Measurements from ENCODE around the gene STARD13.
"Not testable (repeated sequence)": the region's sequence is repeated elsewhere in the genome, so short reads cannot be mapped to it uniquely, and the experiment has no call there.

Gene STARD13

DNA sequence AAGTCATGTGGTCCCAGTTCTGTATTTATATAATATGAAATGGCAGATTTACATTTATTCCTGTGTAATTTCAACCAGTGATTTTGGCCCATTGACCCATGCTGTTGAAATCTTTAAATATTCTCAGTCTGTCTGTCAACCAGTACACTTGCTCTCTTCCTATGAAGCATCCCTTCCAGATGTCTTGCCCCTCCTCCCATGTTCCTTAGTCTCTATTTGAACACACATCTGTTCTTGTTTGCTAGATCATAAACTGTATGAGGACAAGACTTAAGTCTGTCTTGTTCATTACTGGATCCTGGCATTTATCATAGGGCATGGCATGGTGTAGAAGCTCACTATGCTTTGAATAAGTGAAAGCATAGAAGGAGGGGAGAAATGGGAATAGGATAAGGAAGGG, 34.9 kb downstream of the STARD13 start:
- no peaks in the 10 kb centered on the region for H3K36me3 ChIP-seq (ENCODE audit: control insufficient read depth, insufficient read depth, low read length)
- H3K4me1 ChIP-seq (ENCODE audit: control insufficient read depth, insufficient read depth, low read length) = peaks cover 4% of the 10 kb centered on the region; the same call in 1 of the 2 replicates
- H3K9ac ChIP-seq (ENCODE audit: low read depth, low read length) = no peak overlapping the region
- H3K4me3 ChIP-seq (ENCODE audit: low read depth, low read length) = no peak overlapping the region
- H3K27me3 ChIP-seq (ENCODE audit: control insufficient read depth, insufficient read depth, low read length) = no peaks in the 10 kb centered on the region
- no peak overlapping the region for H3K27ac ChIP-seq (ENCODE audit: low read depth, low read length)
- no peaks in the 10 kb centered on the region for H3K9me3 ChIP-seq (ENCODE audit: control insufficient read depth, insufficient read depth, low read length)

DNA sequence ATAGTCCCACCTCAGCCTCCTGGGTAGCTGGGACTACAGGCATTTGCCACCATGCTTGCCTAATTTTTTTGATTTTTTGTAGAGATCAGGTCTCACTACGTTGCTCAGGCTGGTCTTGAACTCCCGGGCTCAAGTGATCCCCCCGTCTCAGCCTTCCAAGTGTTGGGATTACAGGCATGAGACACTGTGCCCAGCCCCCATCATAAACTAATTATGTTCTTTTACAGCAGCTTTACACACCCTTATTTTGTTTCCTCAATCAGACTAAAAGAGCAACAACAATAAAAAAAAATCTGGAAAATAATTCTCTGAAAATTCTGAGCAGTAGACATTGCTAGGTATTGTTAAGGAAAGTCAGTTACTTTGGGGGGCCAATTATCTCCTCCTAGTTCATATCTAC, 35.7 kb downstream of the STARD13 start:
- H3K9ac ChIP-seq (ENCODE audit: low read depth, low read length) = no peak overlapping the region
- no peak overlapping the region for H3K27ac ChIP-seq (ENCODE audit: low read depth, low read length)
- no peak overlapping the region for H3K4me3 ChIP-seq (ENCODE audit: low read depth, low read length)
- no peaks in the 10 kb centered on the region for H3K36me3 ChIP-seq (ENCODE audit: control insufficient read depth, insufficient read depth, low read length)
- no peaks in the 10 kb centered on the region for H3K9me3 ChIP-seq (ENCODE audit: control insufficient read depth, insufficient read depth, low read length)
- no peaks in the 10 kb centered on the region for H3K27me3 ChIP-seq (ENCODE audit: control insufficient read depth, insufficient read depth, low read length)
- H3K4me1 ChIP-seq (ENCODE audit: control insufficient read depth, insufficient read depth, low read length) = peaks cover 4% of the 10 kb centered on the region; the same call in 1 of the 2 replicates

DNA sequence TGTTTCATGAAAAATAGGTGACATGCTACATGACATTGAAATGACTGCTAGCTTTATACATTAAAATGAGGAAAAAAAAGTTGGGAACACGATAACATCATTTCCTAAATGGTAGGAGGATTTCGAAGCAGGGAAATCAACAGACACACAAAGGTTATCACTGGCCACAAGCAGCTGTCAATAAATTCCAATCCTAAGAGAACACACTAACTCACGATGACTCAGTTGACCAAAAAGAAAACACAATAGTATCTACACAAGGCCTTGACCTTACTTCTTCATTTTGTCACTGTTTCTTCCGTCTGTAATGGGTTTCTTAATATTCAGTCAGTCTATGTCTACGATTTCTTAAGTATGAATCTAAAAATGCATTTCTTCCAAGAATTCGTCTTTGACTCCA, 36.5 kb downstream of the STARD13 start:
- no peak overlapping the region for H3K4me3 ChIP-seq (ENCODE audit: low read depth, low read length)
- H3K27ac ChIP-seq (ENCODE audit: low read depth, low read length) = no peak overlapping the region
- H3K9me3 ChIP-seq (ENCODE audit: control insufficient read depth, insufficient read depth, low read length) = no peaks in the 10 kb centered on the region
- no peaks in the 10 kb centered on the region for H3K27me3 ChIP-seq (ENCODE audit: control insufficient read depth, insufficient read depth, low read length)
- no peak overlapping the region for H3K9ac ChIP-seq (ENCODE audit: low read depth, low read length)
- peaks cover 4% of the 10 kb centered on the region; the same call in 1 of the 2 replicates for H3K4me1 ChIP-seq (ENCODE audit: control insufficient read depth, insufficient read depth, low read length)
- no peaks in the 10 kb centered on the region for H3K36me3 ChIP-seq (ENCODE audit: control insufficient read depth, insufficient read depth, low read length)

DNA sequence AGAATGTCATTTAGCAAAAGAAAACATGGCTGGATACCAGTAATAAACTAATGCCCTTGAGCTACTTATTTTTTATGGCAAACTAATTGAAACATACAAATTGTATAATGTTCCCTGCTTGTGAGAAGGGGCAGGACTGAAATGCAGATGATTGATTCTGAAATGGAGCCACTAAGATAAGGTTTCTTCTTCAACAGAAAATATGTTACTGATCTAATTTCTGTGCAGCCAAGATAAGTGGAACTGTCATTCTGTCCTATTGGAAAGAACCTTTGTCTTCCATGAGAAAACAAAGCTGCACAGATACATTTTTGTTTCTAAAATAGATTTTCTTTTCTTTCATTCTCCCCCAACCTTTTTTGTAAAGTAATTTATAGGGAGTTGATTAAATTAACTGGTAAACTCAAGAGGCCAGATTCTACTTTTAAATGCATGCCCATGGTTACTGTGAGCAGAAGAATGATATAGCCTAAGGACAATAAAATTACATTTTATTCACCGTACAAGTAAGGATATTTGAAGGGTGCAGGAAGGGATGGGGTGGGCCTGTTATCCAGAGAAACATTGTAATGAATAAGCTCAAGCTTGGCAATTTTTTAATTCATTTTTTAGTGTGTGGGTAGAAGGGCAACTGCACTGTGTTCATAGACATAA, 39.9 kb downstream of the STARD13 start:
- Histone ChIP-seq H3K9ac (ENCODE audit: low read depth, low read length) (no peak overlapping the region), H3K9me3 (ENCODE audit: control insufficient read depth, insufficient read depth, low read length) (no peaks in the 10 kb centered on the region), H3K4me1 (ENCODE audit: control insufficient read depth, insufficient read depth, low read length) (peaks cover under 1% of the 10 kb centered on the region; the same call in 1 of the 2 replicates), H3K4me3 (ENCODE audit: low read depth, low read length) (no peak overlapping the region), H3K27ac (ENCODE audit: low read depth, low read length) (no peak overlapping the region), H3K36me3 (ENCODE audit: control insufficient read depth, insufficient read depth, low read length) (no peaks in the 10 kb centered on the region), H3K27me3 (ENCODE audit: control insufficient read depth, insufficient read depth, low read length) (no peaks in the 10 kb centered on the region)

DNA sequence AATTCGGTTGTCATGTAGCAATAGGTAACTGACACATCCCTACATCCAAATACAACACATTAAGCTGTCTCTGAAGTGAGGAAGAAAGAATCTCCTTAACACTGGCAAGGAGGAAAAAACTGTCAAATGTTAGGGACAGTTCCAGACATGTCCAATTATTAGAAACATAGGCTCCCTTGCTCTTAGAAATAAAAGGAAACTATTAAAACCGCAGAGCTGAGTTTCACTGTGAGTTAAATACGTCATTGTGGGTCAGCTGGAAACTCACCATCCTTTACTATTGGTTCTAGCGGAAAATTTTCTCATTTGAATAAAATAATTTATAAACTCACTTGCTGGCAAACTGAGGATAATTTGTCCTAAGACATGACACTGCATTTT, 40.7 kb downstream of the STARD13 start:
- Histone ChIP-seq H3K9me3 (ENCODE audit: control insufficient read depth, insufficient read depth, low read length) (peaks cover 6% of the 10 kb centered on the region), H3K4me1 (ENCODE audit: control insufficient read depth, insufficient read depth, low read length) (no peaks in the 10 kb centered on the region), H3K27me3 (ENCODE audit: control insufficient read depth, insufficient read depth, low read length) (no peaks in the 10 kb centered on the region), H3K27ac (ENCODE audit: low read depth, low read length) (no peak overlapping the region), H3K4me3 (ENCODE audit: low read depth, low read length) (no peak overlapping the region), H3K9ac (ENCODE audit: low read depth, low read length) (no peak overlapping the region), H3K36me3 (ENCODE audit: control insufficient read depth, insufficient read depth, low read length) (no peaks in the 10 kb centered on the region)

DNA sequence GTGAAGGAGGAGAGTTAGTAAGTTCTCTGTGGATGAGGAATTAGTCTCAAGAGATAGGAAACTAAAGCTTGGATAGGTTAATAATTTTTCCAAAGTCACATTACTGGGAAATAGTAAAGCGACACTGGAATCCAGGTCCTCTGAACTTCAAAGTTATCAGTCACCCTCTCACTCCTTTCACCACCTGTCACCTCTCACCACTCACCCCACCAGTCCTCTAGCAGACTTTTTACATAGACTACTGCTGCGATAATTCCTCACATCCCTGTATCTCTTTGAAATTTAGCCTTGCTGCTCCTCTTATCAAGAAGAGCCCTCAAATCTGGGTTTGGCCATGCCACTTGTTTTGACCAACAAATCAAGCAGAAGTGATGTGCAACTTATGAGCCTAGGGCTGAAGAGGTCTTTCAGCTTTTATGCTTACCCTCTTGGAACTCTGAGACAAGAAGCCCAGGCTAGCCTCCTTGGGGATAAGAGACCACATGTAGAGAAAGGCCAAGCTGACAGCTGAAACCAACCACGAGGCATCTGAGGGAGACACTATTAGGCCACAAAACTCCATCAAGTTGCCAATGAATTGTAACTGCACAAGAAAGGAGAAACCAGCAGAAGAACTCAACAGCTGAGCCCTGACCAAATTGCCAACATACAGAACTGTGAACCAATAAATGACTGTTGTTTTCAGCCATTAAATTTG, 41.2 kb downstream of the STARD13 start:
- H3K4me1 ChIP-seq (ENCODE audit: control insufficient read depth, insufficient read depth, low read length) = no peaks in the 10 kb centered on the region
- H3K27ac ChIP-seq (ENCODE audit: low read depth, low read length) = no peak overlapping the region
- no peaks in the 10 kb centered on the region for H3K36me3 ChIP-seq (ENCODE audit: control insufficient read depth, insufficient read depth, low read length)
- no peak overlapping the region for H3K4me3 ChIP-seq (ENCODE audit: low read depth, low read length)
- no peaks in the 10 kb centered on the region for H3K27me3 ChIP-seq (ENCODE audit: control insufficient read depth, insufficient read depth, low read length)
- no peak overlapping the region for H3K9ac ChIP-seq (ENCODE audit: low read depth, low read length)
- peaks cover 8% of the 10 kb centered on the region for H3K9me3 ChIP-seq (ENCODE audit: control insufficient read depth, insufficient read depth, low read length)

DNA sequence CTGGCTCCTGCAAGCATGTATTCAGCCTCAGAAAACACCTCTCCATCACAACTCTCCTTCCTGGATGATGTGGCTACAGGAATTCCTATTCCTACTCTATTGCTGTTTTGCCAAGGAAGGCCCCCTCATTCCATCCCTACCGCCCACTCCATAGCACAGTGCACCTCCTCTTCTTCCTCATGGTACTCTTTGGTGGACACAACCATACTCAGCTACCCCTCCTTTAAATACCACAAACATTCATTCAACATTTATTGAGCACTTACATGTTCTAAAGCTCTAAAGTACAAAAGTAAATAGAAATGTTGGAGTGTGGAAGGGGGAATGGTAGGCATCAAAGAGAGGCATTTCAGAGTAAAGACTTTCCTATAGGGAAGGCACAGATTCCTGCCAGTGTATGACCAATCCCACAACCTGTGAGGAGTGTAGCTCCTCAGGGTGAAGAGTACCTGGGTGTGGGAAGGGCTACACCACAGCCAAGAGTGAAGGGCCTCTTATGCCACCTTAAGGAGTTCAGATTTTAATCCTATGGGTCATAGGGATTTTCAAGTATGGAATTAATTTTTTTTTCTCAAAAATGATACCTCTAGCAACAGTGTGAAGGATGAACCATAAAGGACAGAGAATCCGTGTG, 42.5 kb downstream of the STARD13 start:
- H3K27ac ChIP-seq (ENCODE audit: low read depth, low read length) = no peak overlapping the region
- H3K9ac ChIP-seq (ENCODE audit: low read depth, low read length) = no peak overlapping the region
- no peak overlapping the region for H3K4me3 ChIP-seq (ENCODE audit: low read depth, low read length)
- H3K27me3 ChIP-seq (ENCODE audit: control insufficient read depth, insufficient read depth, low read length) = no peaks in the 10 kb centered on the region
- H3K9me3 ChIP-seq (ENCODE audit: control insufficient read depth, insufficient read depth, low read length) = peaks cover 8% of the 10 kb centered on the region
- H3K4me1 ChIP-seq (ENCODE audit: control insufficient read depth, insufficient read depth, low read length) = no peaks in the 10 kb centered on the region
- H3K36me3 ChIP-seq (ENCODE audit: control insufficient read depth, insufficient read depth, low read length) = no peaks in the 10 kb centered on the region

DNA sequence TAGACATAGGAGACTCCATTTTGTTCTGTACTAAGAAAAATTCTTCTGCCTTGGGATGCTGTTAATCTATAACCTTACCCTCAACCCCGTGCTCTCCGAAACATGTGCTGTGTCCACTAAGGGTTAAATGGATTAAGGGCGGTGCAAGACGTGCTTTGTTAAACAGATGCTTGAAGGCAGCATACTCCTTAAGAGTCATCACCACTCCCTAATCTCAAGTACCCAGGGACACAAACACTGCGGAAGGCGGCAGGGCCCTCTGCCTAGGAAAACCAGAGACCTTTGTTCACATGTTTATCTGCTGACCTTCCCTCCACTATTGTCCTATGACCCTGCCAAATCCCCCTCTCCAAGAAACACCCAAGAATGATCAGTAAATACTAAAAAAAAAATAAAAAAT, 43.2 kb downstream of the STARD13 start:
- H3K4me1 ChIP-seq (ENCODE audit: control insufficient read depth, insufficient read depth, low read length); H3K9me3 ChIP-seq (ENCODE audit: control insufficient read depth, insufficient read depth, low read length); H3K27me3 ChIP-seq (ENCODE audit: control insufficient read depth, insufficient read depth, low read length); H3K27ac ChIP-seq (ENCODE audit: low read depth, low read length); H3K9ac ChIP-seq (ENCODE audit: low read depth, low read length); H3K36me3 ChIP-seq (ENCODE audit: control insufficient read depth, insufficient read depth, low read length); H3K4me3 ChIP-seq (ENCODE audit: low read depth, low read length): not testable (repeated sequence)

DNA sequence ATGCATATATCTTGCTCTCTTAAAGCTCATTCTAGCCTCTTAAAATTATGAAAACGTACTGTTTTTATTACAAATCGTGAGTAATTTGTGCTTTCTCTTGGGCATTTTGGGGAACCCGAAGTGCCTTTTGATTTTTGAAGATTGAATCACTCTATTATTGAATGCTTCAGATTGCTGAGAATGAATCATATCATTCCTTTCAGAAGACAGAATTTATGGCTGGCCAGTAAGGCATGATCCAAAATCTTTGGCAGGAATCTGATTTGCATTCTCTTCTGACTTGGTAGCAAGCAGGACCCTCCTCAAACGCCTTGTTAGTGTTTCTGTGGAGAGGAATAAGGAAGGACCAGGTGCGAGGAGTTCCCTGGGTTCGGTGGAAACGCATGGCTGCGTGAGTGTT, 49.5 kb downstream of the STARD13 start:
- Histone ChIP-seq H3K9me3 (ENCODE audit: control insufficient read depth, insufficient read depth, low read length) (peaks cover 8% of the 10 kb centered on the region), H3K4me3 (ENCODE audit: low read depth, low read length) (no peak overlapping the region), H3K4me1 (ENCODE audit: control insufficient read depth, insufficient read depth, low read length) (no peaks in the 10 kb centered on the region), H3K36me3 (ENCODE audit: control insufficient read depth, insufficient read depth, low read length) (no peaks in the 10 kb centered on the region), H3K27me3 (ENCODE audit: control insufficient read depth, insufficient read depth, low read length) (no peaks in the 10 kb centered on the region), H3K9ac (ENCODE audit: low read depth, low read length) (no peak overlapping the region), H3K27ac (ENCODE audit: low read depth, low read length) (no peak overlapping the region)

DNA sequence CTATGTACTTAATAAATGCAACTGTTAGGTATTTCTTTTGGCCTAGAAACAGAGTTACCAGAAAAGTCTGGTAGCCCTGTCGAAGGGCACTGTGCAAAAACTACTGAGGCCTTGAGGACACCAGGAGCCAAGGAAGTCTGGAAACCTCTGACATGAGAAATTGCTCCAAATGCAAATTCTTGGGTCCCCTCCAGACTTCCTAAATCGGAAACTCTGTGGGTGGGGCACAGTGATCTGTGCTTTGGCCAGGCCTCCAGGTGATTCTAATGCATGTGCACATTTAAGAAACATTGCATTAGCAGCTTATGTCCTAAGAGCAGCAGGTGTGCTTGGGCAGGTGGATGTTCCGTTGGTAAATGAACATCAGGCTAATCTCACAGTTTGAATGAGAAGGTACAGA, 50.0 kb downstream of the STARD13 start:
- Histone ChIP-seq H3K27ac (ENCODE audit: low read depth, low read length) (no peak overlapping the region), H3K4me3 (ENCODE audit: low read depth, low read length) (no peak overlapping the region), H3K36me3 (ENCODE audit: control insufficient read depth, insufficient read depth, low read length) (no peaks in the 10 kb centered on the region), H3K9me3 (ENCODE audit: control insufficient read depth, insufficient read depth, low read length) (peaks cover 8% of the 10 kb centered on the region), H3K27me3 (ENCODE audit: control insufficient read depth, insufficient read depth, low read length) (no peaks in the 10 kb centered on the region), H3K4me1 (ENCODE audit: control insufficient read depth, insufficient read depth, low read length) (no peaks in the 10 kb centered on the region), H3K9ac (ENCODE audit: low read depth, low read length) (no peak overlapping the region)

DNA sequence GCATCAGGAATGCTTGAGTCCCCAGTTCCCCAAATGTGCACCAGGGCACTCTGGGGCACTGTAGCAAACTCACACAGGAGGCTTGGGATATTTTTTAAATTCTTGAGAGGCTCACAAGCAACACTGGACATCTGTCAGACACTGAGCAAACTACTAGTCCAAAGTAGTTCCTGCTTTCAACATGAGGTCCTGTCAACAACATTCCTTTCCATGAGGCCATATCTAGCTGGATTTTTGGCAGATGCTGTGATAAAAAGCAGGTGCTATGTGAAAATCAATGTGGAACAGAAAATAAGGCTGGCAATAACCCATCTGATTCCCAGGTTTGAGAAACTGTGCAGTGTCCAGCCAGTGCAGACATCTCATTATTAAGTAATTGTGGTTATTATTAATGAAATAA, 50.5 kb downstream of the STARD13 start:
- no peak overlapping the region for H3K27ac ChIP-seq (ENCODE audit: low read depth, low read length)

More for the DNA sequence above, 50.5 kb downstream of the STARD13 start:
- Histone ChIP-seq H3K9me3 (ENCODE audit: control insufficient read depth, insufficient read depth, low read length) (peaks cover 4% of the 10 kb centered on the region), H3K9ac (ENCODE audit: low read depth, low read length) (no peak overlapping the region), H3K36me3 (ENCODE audit: control insufficient read depth, insufficient read depth, low read length) (no peaks in the 10 kb centered on the region), H3K27me3 (ENCODE audit: control insufficient read depth, insufficient read depth, low read length) (no peaks in the 10 kb centered on the region), H3K4me3 (ENCODE audit: low read depth, low read length) (no peak overlapping the region), H3K4me1 (ENCODE audit: control insufficient read depth, insufficient read depth, low read length) (no peaks in the 10 kb centered on the region)
